Gastroesophageal sphincter (tissue), 4 donors: ENCODE data around the gene CYTH2. TPM values are rescaled to one million over a fixed set of nuclear protein-coding genes. Genes with fewer than 3 reads are reported as not detected.
A peak's percentile ranks its signal among the peaks of the same experiment; 100 is the strongest.

ENCODE experiments used
- ATAC-seq: fragments of 150-250 bp; one replicate; pipeline ENCODE4 v1.9.1; 2016; ENCODE audit warnings: mild to moderate bottlenecking, moderate library complexity
- H3K27ac ChIP-seq, 4 donors: fragments of 200-600 bp; sonication (generic) in 3 of 4; 1 replicate in 3 of 4; 2 replicates in 1 of 4; pipeline ENCODE4 v1.5.1; 2016 to 2019
- H3K27me3 ChIP-seq: fragments of 200-600 bp; sonication (generic); one replicate; pipeline ENCODE4 v1.5.1; 2019
- H3K36me3 ChIP-seq, 2 donors: fragments of 200-600 bp; sonication (generic); one replicate each; pipeline ENCODE4 v1.5.1; 2019; ENCODE audit warnings: control low read depth in 1 of 2
- H3K4me1 ChIP-seq, 3 donors: fragments of 200-600 bp; sonication (generic); 1 replicate in 2 of 3; 2 replicates in 1 of 3; pipeline ENCODE4 v1.5.1; 2016 to 2019; ENCODE audit warnings: control low read depth in 2 of 3
- H3K4me3 ChIP-seq, 2 donors: fragments of 200-600 bp; sonication (generic); one replicate each; pipeline ENCODE4 v1.5.1; 2019; ENCODE audit warnings: mild to moderate bottlenecking in 1 of 2, moderate library complexity in 1 of 2
- H3K9me3 ChIP-seq, 3 donors: fragments of 200-600 bp; sonication (generic); one replicate each; pipeline ENCODE4 v1.5.1; 2017 to 2019; ENCODE audit warnings: control low read depth in 2 of 3
- CTCF ChIP-seq, 4 experiments: fragments of 200-600 bp in 2 of 4; fragments of 450-650 bp in 2 of 4; sonication (generic) in 1 of 4; IDR thresholded peaks; one replicate each; pipeline ENCODE4 v1.5.1; 2017 to 2019; ENCODE audit warnings: antibody characterized with exemption in 4 of 4, mild to moderate bottlenecking in 2 of 4, moderate library complexity in 2 of 4
- EP300 ChIP-seq: sonication (generic); formaldehyde crosslinking; IDR thresholded peaks from one replicate; pipeline ENCODE4 v1.6.1; 2017; ENCODE audit warnings: antibody characterized with exemption, mild to moderate bottlenecking
- POLR2A ChIP-seq, 2 donors: fragments of 450-650 bp; IDR thresholded peaks; one replicate each; pipeline ENCODE4 v1.6.1; 2017; ENCODE audit warnings: antibody characterized with exemption in 2 of 2, mild to moderate bottlenecking in 2 of 2, moderate library complexity in 1 of 2
- POLR2AphosphoS5 ChIP-seq: sonication (generic); formaldehyde crosslinking; IDR thresholded peaks from one replicate; pipeline ENCODE4 v1.6.1; 2017; ENCODE audit warnings: antibody characterized with exemption
- WGBS, 2 donors: methylation state at CpG; one replicate each; pipeline ENCODE4 v1.1.5; 2018; ENCODE audit warnings: low coverage in 1 of 2; 5-methylcytosine and 5-hydroxymethylcytosine counted together
- total RNA-seq, 4 donors: library from RNA; depleted of rRNA; stranded (reverse); fragments of >200 nt; gene quantifications; one replicate each; pipeline ENCODE4 v1.1.0, GENCODE V29; 2016

The CYTH2 gene
- total RNA-seq, 4 donors from 2014 or later = 28.6 to 56.7 (median 47.0) TPM

- Histone ChIP-seq H3K4me1 (peaks cover 0 to 41% (median 19%) of the 10 kb centered on the region in 3 donors), H3K4me3 (peak within 1 kb of the TSS; percentile 72 to 73), H3K9me3 (no peaks in the 10 kb centered on the region), H3K27me3 (peaks cover 37% of the 10 kb centered on the region), H3K36me3 (peaks cover 0 to 40% of the 10 kb centered on the region in 2 donors), H3K27ac (peak within 1 kb of the TSS; percentile 39 to 90 (median 88))
- TF ChIP-seq POLR2A (IDR thresholded peaks at IDR 0.05) = peak; percentile 48 to 57
- TF ChIP-seq CTCF (IDR thresholded peaks at IDR 0.05) = peak in 1 of 4 experiments; percentile 13
- peak; percentile 68 for TF ChIP-seq POLR2AphosphoS5
- TF ChIP-seq EP300 = no peak
- WGBS, 2 donors = 0% methylated on average over 5 to 21 of the region's 61 CpGs
- peak; percentile 91 for ATAC-seq
These were observed 23.3 kb upstream of the CYTH2 start, which contains the start of gene GRWD1 for GRCh38 chr19:48445606-48446481. Gene GRWD1, plus strand, starts transcription at chr19:48445983. Its CDS starts 23 bp downstream, at chr19:48446006.

GRCh38 chr19:48446579-48446978 lies 22.6 kb upstream of the CYTH2 start:
- H3K27me3 ChIP-seq = peaks cover 29% of the 10 kb centered on the region
- H3K9me3 ChIP-seq = no peaks in the 10 kb centered on the region
- peak overlapping the region in 2 of 4 donors; percentile 86 to 90 for H3K27ac ChIP-seq
- WGBS, 2 donors = 55 to 93% methylated on average over 3 to 5 of the region's 7 CpGs
- peaks cover 0 to 48% of the 10 kb centered on the region in 2 donors for H3K36me3 ChIP-seq
- TF ChIP-seq POLR2AphosphoS5 (no peak), EP300 (no peak), POLR2A (IDR thresholded peaks at IDR 0.05) (no peak), CTCF (IDR thresholded peaks at IDR 0.05) (no peak)
- peak overlapping the region; percentile 72 to 73 for H3K4me3 ChIP-seq
- H3K4me1 ChIP-seq = peaks cover 0 to 41% (median 19%) of the 10 kb centered on the region in 3 donors
- ATAC-seq = no peak

GRCh38 chr19:48448563-48448962 lies 20.6 kb upstream of the CYTH2 start:
- Histone ChIP-seq H3K9me3 (no peaks in the 10 kb centered on the region), H3K36me3 (peaks cover 0 to 67% of the 10 kb centered on the region in 2 donors), H3K27me3 (peaks cover 10% of the 10 kb centered on the region), H3K4me1 (peaks cover 0 to 35% (median 19%) of the 10 kb centered on the region in 3 donors), H3K27ac (no peak overlapping the region), H3K4me3 (no peak overlapping the region)
- ATAC-seq = no peak
- 54 to 94% methylated on average over 3 to 4 of the region's 4 CpGs for WGBS, 2 donors
- TF ChIP-seq POLR2A (IDR thresholded peaks at IDR 0.05) = no peak
- no peak for TF ChIP-seq CTCF (IDR thresholded peaks at IDR 0.05)
- TF ChIP-seq EP300 = no peak
- TF ChIP-seq POLR2AphosphoS5 = no peak

- WGBS, 2 donors = 65% methylated on average over 2 of the region's 23 CpGs; no CpG with 5 or more reads in 1 of the 2 donors
- Histone ChIP-seq H3K9me3 (no peaks in the 10 kb centered on the region), H3K27me3 (no peaks in the 10 kb centered on the region), H3K4me3 (no peak overlapping the region), H3K36me3 (peaks cover 0 to 85% of the 10 kb centered on the region in 2 donors), H3K27ac (no peak overlapping the region), H3K4me1 (peaks cover 0 to 16% (median 3%) of the 10 kb centered on the region in 3 donors)
- TF ChIP-seq CTCF (IDR thresholded peaks at IDR 0.05) (no peak), EP300 (no peak), POLR2AphosphoS5 (no peak), POLR2A (IDR thresholded peaks at IDR 0.05) (no peak)
- ATAC-seq = no peak
These were observed 18.7 kb upstream of the CYTH2 start for GRCh38 chr19:48450441-48450840.
